Adrenal gland (tissue), 12 donors: ENCODE results near the gene PPP2R5D. TPM values are rescaled to one million over a fixed set of nuclear protein-coding genes. Genes with fewer than 3 reads are reported as not detected.

Experiments
- DNase-seq, 7 donors: peaks; one replicate each; pipeline ENCODE4 v3.0.0-alpha.2; 2019 to 2020
- H3K27ac ChIP-seq, 5 donors: fragments of 200-600 bp; sonication (generic) in 4 of 5; 1 replicate in 3 of 5; 2 replicates in 2 of 5; pipeline versions ENCODE4 v1.5.1 to v1.8.0; 2016 to 2020; ENCODE audit warnings: mild to moderate bottlenecking in 1 of 5
- H3K27me3 ChIP-seq: fragments of 200-600 bp; 2 replicates; pipeline ENCODE4 v1.8.0; 2021
- H3K36me3 ChIP-seq, 2 donors: fragments of 200-600 bp; replicated peaks in 1 of 2; 1 replicate in 1 of 2; 2 replicates in 1 of 2; pipeline versions ENCODE4 v1.5.1 to v1.8.0; 2018 to 2022
- H3K4me1 ChIP-seq, 2 donors: fragments of 200-600 bp; replicated peaks in 1 of 2; 1 replicate in 1 of 2; 2 replicates in 1 of 2; pipeline versions ENCODE4 v1.5.1 to v1.8.0; 2018 to 2021
- H3K4me3 ChIP-seq, 4 donors: fragments of 200-600 bp; sonication (generic) in 3 of 4; one replicate each; pipeline ENCODE4 v1.5.1; 2016 to 2018
- H3K9me3 ChIP-seq, 3 donors: fragments of 200-600 bp; sonication (generic) in 1 of 3; replicated peaks in 1 of 3; 1 replicate in 2 of 3; 2 replicates in 1 of 3; pipeline versions ENCODE4 v1.5.1 to v1.8.0; 2016 to 2021
- POLR2A ChIP-seq, 2 donors: fragments of 450-650 bp; IDR thresholded peaks; one replicate each; pipeline ENCODE4 v1.6.1; 2017; ENCODE audit warnings: antibody characterized with exemption in 2 of 2, mild to moderate bottlenecking in 2 of 2, moderate library complexity in 1 of 2
- WGBS, 4 donors: extraction: QIAGEN DNeasy Blood & Tissue Kit in 2 of 4; methylation state at CpG; one replicate each; pipeline versions ENCODE4 v1.1.5 to v1.1.7; 2013 to 2017; 5-methylcytosine and 5-hydroxymethylcytosine counted together
- intact Hi-C, 2 donors: fragments of 100-400 bp; cut with DNase I; formaldehyde crosslinking; loops; one replicate each; pipeline versions ENCODE4 v1.14.1 to v1.15.0; 2022 to 2023
- polyA plus RNA-seq, 3 donors: library from polyadenylated mRNA; stranded (reverse); fragments of 200-250 nt in 2 of 3; fragments of 350-450 nt in 1 of 3; fragmentation: Illumina TruSeq in 1 of 3; extraction: RNeasy Lipid Tissue Mini Kit (QIAGEN cat#74804) in 1 of 3; gene quantifications; one replicate each; pipeline ENCODE4 v1.2.3, GENCODE V29; 2013 to 2014
- total RNA-seq, 9 donors: library from RNA; depleted of rRNA in 4 of 9; stranded (reverse); fragments of >200 nt in 4 of 9; fragments of 120-200 nt in 1 of 9; fragmentation: NEBNext Ultra II Directional in 1 of 9; extraction: Animal tissue kit (Norgen Biotek cat#: 25700) in 1 of 9; gene quantifications; one replicate each; pipeline versions ENCODE4 v1.1.0 to v1.2.4, GENCODE V29; 2013 to 2023
- TF ChIP-seq, protein P1 (sequence below), 6 experiments: fragments of 450-650 bp in 4 of 6; fragments of 200-600 bp in 2 of 6; sonication (generic) in 1 of 6; IDR thresholded peaks; 1 replicate in 5 of 6; 2 replicates in 1 of 6; pipeline versions ENCODE4 v1.5.1 to v1.8.0; 2016 to 2021; ENCODE audit warnings: antibody characterized with exemption in 6 of 6, mild to moderate bottlenecking in 2 of 6, moderate library complexity in 1 of 6
- donor health status: healthy with polysubstance abuse.
- donor health status: Bipolar disorder and iron deficiency.
- donor health status: DM: yes; HTN: yes; CAD: no.
- donor health status: DM: no; HTN: no; CAD: no.
- donor health status: DM: no; HTN: no; CAD: no.
- donor health status: DM: yes; HTN: yes; CAD: no.

Gene PPP2R5D
- total and polyA plus RNA-seq, 12 donors = 24.2 to 97.8 (median 33.7) TPM

GRCh38 chr6:43019152-43019551 is 34.8 kb downstream of the PPP2R5D start:
- no peak for DNase-seq
- Histone ChIP-seq H3K4me3 (no peak overlapping the region), H3K27ac (no peak overlapping the region), H3K36me3 (peaks cover 0 to 30% of the 10 kb centered on the region in 2 donors), H3K27me3 (no peaks in the 10 kb centered on the region), H3K4me1 (peaks cover 34 to 56% of the 10 kb centered on the region in 2 donors), H3K9me3 (no peaks in the 10 kb centered on the region)
- 88 to 98% (median 94%) methylated on average over 2 of the region's 2 CpGs for WGBS, 4 donors
- intact Hi-C loops = no loop called here
- TF ChIP-seq, protein P1, sequence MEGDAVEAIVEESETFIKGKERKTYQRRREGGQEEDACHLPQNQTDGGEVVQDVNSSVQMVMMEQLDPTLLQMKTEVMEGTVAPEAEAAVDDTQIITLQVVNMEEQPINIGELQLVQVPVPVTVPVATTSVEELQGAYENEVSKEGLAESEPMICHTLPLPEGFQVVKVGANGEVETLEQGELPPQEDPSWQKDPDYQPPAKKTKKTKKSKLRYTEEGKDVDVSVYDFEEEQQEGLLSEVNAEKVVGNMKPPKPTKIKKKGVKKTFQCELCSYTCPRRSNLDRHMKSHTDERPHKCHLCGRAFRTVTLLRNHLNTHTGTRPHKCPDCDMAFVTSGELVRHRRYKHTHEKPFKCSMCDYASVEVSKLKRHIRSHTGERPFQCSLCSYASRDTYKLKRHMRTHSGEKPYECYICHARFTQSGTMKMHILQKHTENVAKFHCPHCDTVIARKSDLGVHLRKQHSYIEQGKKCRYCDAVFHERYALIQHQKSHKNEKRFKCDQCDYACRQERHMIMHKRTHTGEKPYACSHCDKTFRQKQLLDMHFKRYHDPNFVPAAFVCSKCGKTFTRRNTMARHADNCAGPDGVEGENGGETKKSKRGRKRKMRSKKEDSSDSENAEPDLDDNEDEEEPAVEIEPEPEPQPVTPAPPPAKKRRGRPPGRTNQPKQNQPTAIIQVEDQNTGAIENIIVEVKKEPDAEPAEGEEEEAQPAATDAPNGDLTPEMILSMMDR (IDR thresholded peaks at IDR 0.05) = no peak
- TF ChIP-seq POLR2A (IDR thresholded peaks at IDR 0.05) = no peak

DNA sequence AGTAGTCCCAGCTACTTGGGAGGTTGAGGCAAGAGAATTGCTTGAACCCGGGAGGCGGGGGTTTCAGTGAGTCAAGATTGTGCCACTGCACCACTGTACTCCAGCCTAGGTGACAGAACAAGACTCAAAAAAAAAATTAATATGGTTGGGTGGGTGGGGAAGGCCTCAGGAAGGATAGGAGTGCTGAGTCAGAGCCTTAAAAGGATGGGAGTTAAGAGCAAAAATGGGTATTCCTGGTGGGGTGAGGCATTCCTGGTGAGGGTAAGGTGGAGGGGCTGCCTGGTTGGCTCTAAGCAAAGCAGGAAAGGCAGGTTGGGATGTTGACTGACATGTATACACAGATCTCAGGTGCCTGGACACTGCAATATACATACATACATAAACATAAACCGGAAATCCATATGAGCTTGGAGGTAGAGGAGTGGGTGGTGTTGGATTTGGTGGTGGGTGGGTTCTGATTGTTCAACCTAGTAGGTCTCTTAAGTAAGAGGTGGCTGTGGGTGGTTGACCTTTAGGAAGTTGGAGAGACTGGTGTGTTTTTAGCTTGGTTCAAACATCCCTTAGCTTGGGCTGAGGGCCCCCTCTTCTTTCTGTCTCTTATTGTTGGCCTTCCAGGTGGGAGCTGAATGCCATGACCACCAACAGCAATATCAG is 35.8 kb downstream of the PPP2R5D start:
- no peak overlapping the region for H3K4me3 ChIP-seq
- intact Hi-C loops = no loop called here
- 91 to 99% (median 98%) methylated on average over 3 of the region's 3 CpGs for WGBS, 4 donors
- H3K27ac ChIP-seq = peak overlapping the region in 2 of 5 donors; percentile 84 to 97
- H3K9me3 ChIP-seq = no peaks in the 10 kb centered on the region
- no peak for DNase-seq
- peaks cover 28 to 51% of the 10 kb centered on the region in 2 donors for H3K4me1 ChIP-seq
- H3K27me3 ChIP-seq = no peaks in the 10 kb centered on the region
- no peak for TF ChIP-seq POLR2A (IDR thresholded peaks at IDR 0.05)
- TF ChIP-seq, protein P1 (IDR thresholded peaks at IDR 0.05) = no peak
- peaks cover 0 to 38% of the 10 kb centered on the region in 2 donors for H3K36me3 ChIP-seq

- intact Hi-C loops = no loop called here
These were observed 36.5 kb downstream of the PPP2R5D start for GRCh38 chr6:43020847-43021246.

GRCh38 chr6:43021270-43022047 is 37.1 kb downstream of the PPP2R5D start, which contains the start of gene RRP36:
RRP36 (plus strand) TSS chr6:43021623; CDS start chr6:43021655, 32 bp downstream.
- 1% methylated on average over 19 to 56 of the region's 56 CpGs for WGBS, 4 donors
- peak; percentile 78 to 86 (median 82) for DNase-seq
- Histone ChIP-seq H3K27ac (peak within 1 kb of the TSS; percentile 77 to 97 (median 84)), H3K4me3 (peak within 1 kb of the TSS; percentile 76 to 99 (median 91)), H3K4me1 (peaks cover 19 to 38% of the 10 kb centered on the region in 2 donors), H3K27me3 (no peaks in the 10 kb centered on the region), H3K36me3 (peaks cover 0 to 51% of the 10 kb centered on the region in 2 donors), H3K9me3 (no peaks in the 10 kb centered on the region)
- intact Hi-C loops = no loop called here
- TF ChIP-seq POLR2A (IDR thresholded peaks at IDR 0.05) = peak in 1 of 2 donors; percentile 57
- TF ChIP-seq, protein P1 (IDR thresholded peaks at IDR 0.05) = no peak

More at GRCh38 chr6:43020847-43021246, 36.5 kb downstream of the PPP2R5D start:
- DNase-seq = peak in 1 of 7 donors; percentile 29
- Histone ChIP-seq H3K27ac (peak overlapping the region; percentile 77 to 97 (median 84)), H3K9me3 (no peaks in the 10 kb centered on the region), H3K27me3 (no peaks in the 10 kb centered on the region), H3K36me3 (peaks cover 0 to 45% of the 10 kb centered on the region in 2 donors), H3K4me1 (peaks cover 25 to 45% of the 10 kb centered on the region in 2 donors), H3K4me3 (peak overlapping the region in 2 of 4 donors; percentile 76 to 99)
- no peak for TF ChIP-seq POLR2A (IDR thresholded peaks at IDR 0.05)
- TF ChIP-seq, protein P1 (IDR thresholded peaks at IDR 0.05) = no peak
- WGBS, 4 donors = 32 to 52% (median 48%) methylated on average over 4 to 5 of the region's 5 CpGs
